Epithelial cell of esophagus (primary cell): ENCODE measurements around the gene NOL7.
A peak's percentile ranks its signal among the peaks of the same experiment; 100 is the strongest.

Source experiments
- DNase-seq: peaks from one replicate; pipeline ENCODE4 v3.0.0; 2010; ENCODE audit warnings: low read depth
- H3K4me3 ChIP-seq: 2 replicates; pipeline ENCODE4 v1.5.1; 2011; ENCODE audit warnings: mild to moderate bottlenecking, low read length, control low read depth
- TF ChIP-seq, protein P1 (sequence below): IDR thresholded peaks from 2 replicates; pipeline ENCODE4 v1.5.1; 2011; ENCODE audit warnings: low read depth, mild to moderate bottlenecking, low read length, control low read depth, inconsistent platforms; ENCODE audit not compliant: insufficient read depth; ENCODE audit errors: missing control alignments

NOL7 gene

DNA sequence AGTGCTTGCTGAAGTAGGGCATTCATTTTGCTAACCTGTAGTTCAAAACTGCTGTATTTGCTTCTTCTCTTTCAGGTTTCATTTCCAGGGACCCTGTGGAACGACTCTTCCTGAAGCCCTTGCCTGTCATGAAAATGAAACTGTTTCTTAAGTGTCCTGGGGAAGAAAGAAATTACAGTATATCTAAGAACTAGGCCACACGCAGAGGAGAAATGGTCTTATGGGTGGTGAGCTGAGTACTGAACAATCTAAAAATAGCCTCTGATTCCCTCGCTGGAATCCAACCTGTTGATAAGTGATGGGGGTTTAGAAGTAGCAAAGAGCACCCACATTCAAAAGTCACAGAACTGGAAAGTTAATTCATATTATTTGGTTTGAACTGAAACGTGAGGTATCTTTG is 3.4 kb upstream of the NOL7 start:
- H3K4me3 ChIP-seq: no peak overlapping the region
- DNase-seq: no peak
- TF ChIP-seq, protein P1, sequence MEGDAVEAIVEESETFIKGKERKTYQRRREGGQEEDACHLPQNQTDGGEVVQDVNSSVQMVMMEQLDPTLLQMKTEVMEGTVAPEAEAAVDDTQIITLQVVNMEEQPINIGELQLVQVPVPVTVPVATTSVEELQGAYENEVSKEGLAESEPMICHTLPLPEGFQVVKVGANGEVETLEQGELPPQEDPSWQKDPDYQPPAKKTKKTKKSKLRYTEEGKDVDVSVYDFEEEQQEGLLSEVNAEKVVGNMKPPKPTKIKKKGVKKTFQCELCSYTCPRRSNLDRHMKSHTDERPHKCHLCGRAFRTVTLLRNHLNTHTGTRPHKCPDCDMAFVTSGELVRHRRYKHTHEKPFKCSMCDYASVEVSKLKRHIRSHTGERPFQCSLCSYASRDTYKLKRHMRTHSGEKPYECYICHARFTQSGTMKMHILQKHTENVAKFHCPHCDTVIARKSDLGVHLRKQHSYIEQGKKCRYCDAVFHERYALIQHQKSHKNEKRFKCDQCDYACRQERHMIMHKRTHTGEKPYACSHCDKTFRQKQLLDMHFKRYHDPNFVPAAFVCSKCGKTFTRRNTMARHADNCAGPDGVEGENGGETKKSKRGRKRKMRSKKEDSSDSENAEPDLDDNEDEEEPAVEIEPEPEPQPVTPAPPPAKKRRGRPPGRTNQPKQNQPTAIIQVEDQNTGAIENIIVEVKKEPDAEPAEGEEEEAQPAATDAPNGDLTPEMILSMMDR: no peak

DNA sequence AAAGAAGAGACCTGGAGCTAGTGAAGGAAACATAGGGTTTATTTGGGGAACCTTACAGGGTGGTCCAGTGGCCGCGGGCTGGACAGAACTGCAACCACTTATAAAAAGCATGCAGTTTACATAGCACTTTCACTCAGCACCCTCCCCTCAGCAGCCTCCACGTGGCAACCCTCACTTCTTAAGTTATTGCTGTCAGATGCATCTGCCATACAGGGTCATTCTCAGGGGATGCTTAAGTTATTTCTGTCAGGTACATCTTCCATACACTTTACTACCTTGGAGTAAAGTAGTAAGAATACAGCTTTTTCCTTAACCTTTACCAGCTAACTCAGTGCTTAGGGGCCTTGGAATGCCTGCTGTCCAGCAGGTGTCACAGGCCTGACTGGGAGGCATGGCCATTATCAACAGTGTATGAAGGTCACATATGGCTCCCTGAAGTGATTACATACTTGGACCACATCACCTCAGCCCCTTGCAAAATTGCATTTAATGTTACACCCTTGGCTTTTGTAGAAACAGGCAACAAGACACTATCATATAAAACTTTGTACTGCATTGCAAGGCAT is 2.0 kb upstream of the NOL7 start:
- TF ChIP-seq, protein P1: no peak
- no peak for DNase-seq
- no peak overlapping the region for H3K4me3 ChIP-seq

DNA sequence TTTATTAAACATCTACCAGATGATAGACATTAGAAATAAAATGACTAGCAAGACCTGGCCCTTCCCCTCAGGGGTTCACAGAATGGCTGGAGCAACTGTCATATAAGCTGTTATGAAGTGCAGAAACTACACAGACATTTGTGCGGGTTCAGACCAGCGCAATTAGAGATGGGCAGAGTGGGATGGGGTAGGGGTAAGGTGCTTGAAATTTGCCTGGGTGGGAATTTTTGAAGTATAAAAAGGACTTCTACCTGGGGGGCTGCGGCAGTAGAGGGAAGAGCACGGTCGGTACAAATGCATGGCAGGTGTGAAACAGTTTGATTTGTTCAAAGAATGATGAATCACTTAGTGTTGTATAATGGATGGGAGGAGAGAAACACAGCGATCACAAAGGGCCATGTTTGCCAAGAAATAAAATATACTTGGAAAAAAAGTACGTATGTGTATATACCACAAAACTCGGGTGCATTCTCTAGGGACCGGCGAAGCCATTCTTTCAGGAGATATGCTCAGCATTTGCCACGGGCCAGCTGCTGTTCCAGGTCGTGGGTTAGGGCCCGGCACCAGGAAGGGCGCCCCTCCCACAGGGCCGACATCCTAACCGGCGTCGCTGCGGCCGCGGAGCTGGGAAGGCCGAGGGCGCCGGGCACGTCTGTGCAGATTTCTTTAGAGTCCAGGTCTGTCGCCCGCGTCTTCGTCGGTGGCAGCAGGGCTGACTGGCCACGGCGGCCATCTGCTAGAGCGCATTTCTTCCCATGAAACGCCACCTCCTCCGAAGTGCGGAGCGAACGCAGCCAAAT is 809 bp upstream of the NOL7 start:
- H3K4me3 ChIP-seq: peak overlapping the region; percentile 90
- DNase-seq: peak; percentile 57
- TF ChIP-seq, protein P1: no peak

DNA sequence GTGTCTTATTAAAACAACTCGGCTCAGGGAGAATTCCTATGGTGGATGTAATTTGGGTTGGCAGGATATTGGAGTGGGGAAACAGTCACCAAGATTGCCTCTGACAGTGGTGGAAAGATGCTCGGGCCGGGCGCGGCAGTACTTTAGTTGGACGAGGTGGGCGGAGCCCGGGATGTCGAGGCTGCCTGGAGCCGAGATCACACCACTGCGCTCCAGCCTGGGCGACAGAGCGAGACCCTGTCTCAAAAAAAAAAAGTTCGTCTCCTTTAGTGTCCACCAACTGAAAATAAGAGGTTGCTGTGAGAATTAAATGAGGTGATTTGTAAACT is 621 bp downstream of the NOL7 start:
- peak; percentile 46 for DNase-seq
- TF ChIP-seq, protein P1: no peak

DNA sequence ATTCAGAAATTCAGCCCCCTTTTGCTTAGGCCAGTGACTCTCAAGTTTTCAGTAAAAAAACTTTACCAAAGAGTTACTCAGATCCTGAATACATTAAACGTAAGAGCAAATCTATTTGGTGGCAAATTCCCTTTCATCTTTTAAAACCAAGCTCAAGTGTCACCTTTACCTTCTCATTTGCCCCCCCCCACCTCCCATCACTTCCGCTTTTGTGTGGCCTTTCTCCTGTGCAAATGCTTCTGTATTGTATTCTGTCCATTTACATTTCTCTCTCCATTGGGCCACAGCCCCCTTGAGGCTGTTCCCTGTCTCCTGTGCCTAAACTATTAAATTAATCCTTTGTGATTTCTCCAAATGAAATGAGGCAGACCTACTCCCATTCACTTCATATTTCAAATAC is 1.9 kb downstream of the NOL7 start:
- no peak for DNase-seq
- TF ChIP-seq, protein P1: no peak
- no peak overlapping the region for H3K4me3 ChIP-seq

More for the DNA sequence above, 621 bp downstream of the NOL7 start:
- H3K4me3 ChIP-seq: peak overlapping the region; percentile 90

DNA sequence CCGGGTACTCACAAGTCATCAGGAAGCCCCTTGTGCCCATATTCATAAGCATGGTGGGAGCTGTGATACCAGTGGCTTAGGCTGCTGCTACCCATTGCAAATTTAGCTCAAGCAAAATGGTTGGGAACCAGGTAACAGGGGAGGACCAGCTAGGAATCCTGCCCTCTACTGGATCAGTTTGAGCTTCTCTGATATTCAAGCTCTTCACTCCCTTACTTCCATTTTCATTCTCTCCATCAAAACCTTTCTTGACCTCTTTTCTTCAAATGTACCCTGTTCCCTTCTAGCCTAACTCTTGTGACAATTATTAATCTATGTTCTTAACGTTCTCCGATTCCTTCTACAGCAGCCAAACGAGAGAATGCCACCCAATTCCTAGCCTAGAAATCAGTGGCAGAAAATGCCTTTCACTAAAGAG is 9.7 kb downstream of the NOL7 start:
- DNase-seq: peak; percentile 56
- no peak overlapping the region for H3K4me3 ChIP-seq
- TF ChIP-seq, protein P1: peak; percentile 67
